PC-9 (cell line): ENCODE data around the gene S100A6.

Experiments
- EZH2 ChIP-seq: fragments of 200-600 bp; sonication (generic); IDR thresholded peaks from 2 replicates; pipeline ENCODE4 v1.8.0; 2017; ENCODE audit warnings: antibody characterized with exemption, low read depth
- TF ChIP-seq, protein P1 (sequence below): fragments of 200-600 bp; sonication (generic); conservative IDR thresholded peaks from 2 replicates; pipeline ENCODE4 v1.6.1; 2017; ENCODE audit warnings: mixed run types, antibody characterized with exemption, mild to moderate bottlenecking, moderate library complexity

DNA sequence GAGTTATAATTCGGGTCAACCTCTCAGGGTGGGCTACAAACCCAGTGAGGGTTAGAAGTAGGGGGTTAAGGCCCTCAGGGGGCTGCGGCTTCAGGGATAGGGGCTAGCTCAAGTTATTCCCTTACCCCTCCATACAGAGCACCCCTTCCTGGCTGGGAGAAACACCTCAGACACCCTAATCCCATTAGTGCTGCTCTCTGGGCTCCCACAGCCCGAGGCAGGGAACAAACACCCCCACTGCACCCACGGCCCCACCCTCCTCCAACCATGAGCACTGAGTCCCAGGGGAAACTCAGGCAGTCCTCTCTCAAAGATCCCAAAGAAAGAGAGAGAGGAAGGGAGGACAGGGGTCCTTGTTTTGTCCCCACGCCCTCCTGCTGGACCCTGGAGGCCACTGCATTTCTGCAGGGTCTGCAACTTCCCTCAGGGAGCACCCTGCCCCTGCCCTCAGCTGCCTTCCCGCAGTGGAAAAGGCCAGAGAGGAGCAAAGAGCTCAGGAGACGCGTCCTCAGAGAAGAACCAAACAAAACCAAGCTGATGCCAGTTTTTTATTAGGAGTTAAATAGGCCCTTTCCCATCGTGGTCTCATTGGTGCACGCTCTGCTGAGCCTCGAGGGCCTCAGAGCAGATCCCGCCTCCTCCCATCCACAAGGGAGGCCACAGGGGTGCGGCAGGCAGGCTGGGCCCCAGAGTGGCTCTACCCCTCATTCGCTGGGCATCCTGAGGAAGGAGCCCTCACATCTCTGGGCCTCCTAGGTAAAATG, 11.2 kb upstream of the S100A6 start:
- TF ChIP-seq, protein P1, sequence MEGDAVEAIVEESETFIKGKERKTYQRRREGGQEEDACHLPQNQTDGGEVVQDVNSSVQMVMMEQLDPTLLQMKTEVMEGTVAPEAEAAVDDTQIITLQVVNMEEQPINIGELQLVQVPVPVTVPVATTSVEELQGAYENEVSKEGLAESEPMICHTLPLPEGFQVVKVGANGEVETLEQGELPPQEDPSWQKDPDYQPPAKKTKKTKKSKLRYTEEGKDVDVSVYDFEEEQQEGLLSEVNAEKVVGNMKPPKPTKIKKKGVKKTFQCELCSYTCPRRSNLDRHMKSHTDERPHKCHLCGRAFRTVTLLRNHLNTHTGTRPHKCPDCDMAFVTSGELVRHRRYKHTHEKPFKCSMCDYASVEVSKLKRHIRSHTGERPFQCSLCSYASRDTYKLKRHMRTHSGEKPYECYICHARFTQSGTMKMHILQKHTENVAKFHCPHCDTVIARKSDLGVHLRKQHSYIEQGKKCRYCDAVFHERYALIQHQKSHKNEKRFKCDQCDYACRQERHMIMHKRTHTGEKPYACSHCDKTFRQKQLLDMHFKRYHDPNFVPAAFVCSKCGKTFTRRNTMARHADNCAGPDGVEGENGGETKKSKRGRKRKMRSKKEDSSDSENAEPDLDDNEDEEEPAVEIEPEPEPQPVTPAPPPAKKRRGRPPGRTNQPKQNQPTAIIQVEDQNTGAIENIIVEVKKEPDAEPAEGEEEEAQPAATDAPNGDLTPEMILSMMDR = no peak
- TF ChIP-seq EZH2 = no peak
